GM12878 (cell line): ENCODE measurements around the gene HIRA. TPM values are rescaled to one million over a fixed set of nuclear protein-coding genes. Genes with fewer than 3 reads are reported as not detected.

Experiments
- ATAC-seq: fragments of 200-7000 bp; cut with Tn5 transposase; 3 replicates; pipeline ENCODE4 v1.9.1; 2020; ENCODE audit warnings: mild to moderate bottlenecking, moderate library complexity
- BruUV-seq: library from RNA; stranded (reverse); fragments of 400-500 nt; replicated peaks from 2 replicates; lab custom pipeline; 2021; lab: Mats Ljungman, UMichigan
- CTCF ChIA-PET: fragments of 300-600 bp; sonication (Branson Sonifier 250); formaldehyde crosslinking; extraction: SDS; loops from one replicate; lab custom pipeline; 2021; ENCODE audit warnings: inconsistent platforms; lab: Yijun Ruan, JAX
- POLR2A ChIA-PET: fragments of 350-600 bp; formaldehyde crosslinking; extraction: SDS; loops from one replicate; lab custom pipeline; 2021; ENCODE audit warnings: inconsistent platforms; lab: Charles Lee
- RAD21 ChIA-PET: fragments of 300-600 bp; sonication (Branson Sonifier 250); formaldehyde crosslinking; loops from one replicate; lab custom pipeline; 2023; ENCODE audit warnings: antibody characterized with exemption; ENCODE audit not compliant: unreplicated experiment; lab: Charles Lee
- SMC1A ChIA-PET: fragments of 300-600 bp; sonication (Branson Sonifier 250); formaldehyde crosslinking; loops from one replicate; lab custom pipeline; 2023; ENCODE audit not compliant: unreplicated experiment, uncharacterized antibody; lab: Charles Lee
- DNase-seq: peaks from one replicate; pipeline ENCODE4 v3.0.0-alpha.2; 2011; ENCODE audit warnings: low read depth, low spot score
- FAIRE-seq: peaks from 3 replicates; lab custom pipeline; 2011; peaks lifted over from hg19 to GRCh38; lab: Jason Lieb, UNC
- H2AFZ ChIP-seq: 2 replicates; pipeline ENCODE4 v1.6.0; 2011; ENCODE audit warnings: low read depth, low read length, control low read depth; ENCODE audit not compliant: control insufficient read depth
- H3K27ac ChIP-seq: 2 replicates; pipeline ENCODE4 v1.5.1; 2011; ENCODE audit warnings: control low read depth; ENCODE audit not compliant: control insufficient read depth, insufficient read depth
- H3K27me3 ChIP-seq, 2 experiments: replicated peaks in 1 of 2; 2 replicates each; pipeline versions ENCODE4 v1.6.0 to v1.6.1; 2011; ENCODE audit warnings: low read length in 1 of 2; ENCODE audit not compliant: control insufficient read depth in 2 of 2, insufficient read depth in 2 of 2
- H3K36me3 ChIP-seq, 2 experiments: 2 replicates each; pipeline ENCODE4 v1.5.1; 2011; ENCODE audit warnings: low read length in 1 of 2; ENCODE audit not compliant: control insufficient read depth in 2 of 2, insufficient read depth in 2 of 2
- H3K4me1 ChIP-seq: 2 replicates; pipeline ENCODE4 v1.6.1; 2011; ENCODE audit warnings: mild to moderate bottlenecking, low read length, moderate library complexity, mixed read lengths; ENCODE audit not compliant: control insufficient read depth, insufficient read depth
- H3K4me2 ChIP-seq: 2 replicates; pipeline ENCODE4 v1.6.0; 2011; ENCODE audit warnings: control low read depth; ENCODE audit not compliant: control insufficient read depth, insufficient read depth
- H3K4me3 ChIP-seq: fragments of 200-600 bp; sonication (generic); 2 replicates; pipeline ENCODE4 v1.5.1; 2016
- H3K79me2 ChIP-seq: 2 replicates; pipeline ENCODE4 v1.6.0; 2011; ENCODE audit warnings: low read length; ENCODE audit not compliant: control insufficient read depth, insufficient read depth
- H3K9ac ChIP-seq: 2 replicates; pipeline ENCODE4 v1.8.0; 2011; ENCODE audit warnings: low read length, control low read depth, mixed read lengths; ENCODE audit not compliant: control insufficient read depth, insufficient read depth
- H3K9me3 ChIP-seq: replicated peaks from 3 replicates; pipeline ENCODE4 v1.5.1; 2011; ENCODE audit warnings: mild to moderate bottlenecking, low read length; ENCODE audit not compliant: control insufficient read depth, insufficient read depth
- H4K20me1 ChIP-seq: 2 replicates; pipeline ENCODE4 v1.6.0; 2011; ENCODE audit not compliant: control insufficient read depth, insufficient read depth
- CBX3 ChIP-seq: fragments of 200-600 bp; sonication (generic); IDR thresholded peaks from 2 replicates; pipeline ENCODE4 v1.6.1; 2016; ENCODE audit warnings: low read depth, borderline replicate concordance
- ESRRA ChIP-seq: IDR thresholded peaks from 2 replicates; pipeline ENCODE4 v1.6.1; 2012; ENCODE audit warnings: mild to moderate bottlenecking, low read length, improper control_type of control experiment
- HCFC1 ChIP-seq: fragments of 150-350 bp; IDR thresholded peaks from 2 replicates; pipeline ENCODE4 v1.6.1; 2014; ENCODE audit warnings: low read length
- IKZF1 ChIP-seq: fragments of 450-650 bp; conservative IDR thresholded peaks from 2 replicates; pipeline ENCODE4 v1.6.1; 2017; ENCODE audit warnings: antibody characterized with exemption, mild to moderate bottlenecking
- IRF4 ChIP-seq: IDR thresholded peaks from 2 replicates; pipeline ENCODE4 v1.6.1; 2011; ENCODE audit warnings: low read depth, low read length
- MXI1 ChIP-seq: fragments of 150-350 bp; IDR thresholded peaks from 2 replicates; pipeline ENCODE4 v1.6.1; 2011; ENCODE audit warnings: low read depth, mild to moderate bottlenecking, inconsistent platforms, low read length, improper control_type of control experiment
- PAX5 ChIP-seq: IDR thresholded peaks from 2 replicates; pipeline ENCODE4 v1.6.1; 2011; ENCODE audit warnings: low read depth, low read length, borderline replicate concordance
- POLR2AphosphoS2 ChIP-seq: IDR thresholded peaks from 2 replicates; pipeline ENCODE4 v1.6.1; 2011; ENCODE audit warnings: low read depth, mild to moderate bottlenecking, low read length, improper control_type of control experiment, moderate library complexity
- RAD51 ChIP-seq: fragments of 450-650 bp; IDR thresholded peaks from 2 replicates; pipeline ENCODE4 v1.6.1; 2016; ENCODE audit warnings: moderate library complexity, mild to moderate bottlenecking, inconsistent platforms
- RUNX3 ChIP-seq: IDR thresholded peaks from 2 replicates; pipeline ENCODE4 v1.6.1; 2012; ENCODE audit warnings: low read length, inconsistent platforms
- STAT3 ChIP-seq: IDR thresholded peaks from 2 replicates; pipeline ENCODE4 v1.6.1; 2011; ENCODE audit warnings: low read depth, low read length, improper control_type of control experiment
- SUZ12 ChIP-seq: fragments of 200-600 bp; sonication (generic); IDR thresholded peaks from one replicate; pipeline ENCODE4 v1.6.1; 2018; ENCODE audit warnings: antibody characterized with exemption, mild to moderate bottlenecking; ENCODE audit not compliant: unreplicated experiment
- TCF7 ChIP-seq: IDR thresholded peaks from 2 replicates; pipeline ENCODE4 v1.6.1; 2014; ENCODE audit warnings: antibody characterized with exemption, borderline replicate concordance
- WRNIP1 ChIP-seq: IDR thresholded peaks from 2 replicates; pipeline ENCODE4 v1.6.1; 2011; ENCODE audit warnings: low read depth, low read length, improper control_type of control experiment, borderline replicate concordance
- ZNF207 ChIP-seq: fragments of 450-650 bp; IDR thresholded peaks from 2 replicates; pipeline ENCODE4 v1.6.1; 2014; ENCODE audit warnings: antibody characterized with exemption, mild to moderate bottlenecking, borderline replicate concordance
- ZNF622 ChIP-seq: fragments of 450-650 bp; IDR thresholded peaks from 2 replicates; pipeline ENCODE4 v1.6.1; 2017; ENCODE audit warnings: mild to moderate bottlenecking, inconsistent platforms
- WGBS: methylation state at CpG from one replicate; pipeline ENCODE4 v1.1.6; 2016; ENCODE audit warnings: low lambda C conversion rate; ENCODE audit not compliant: insufficient replicate concordance, insufficient coverage; ENCODE audit errors: missing lambda C conversion rate; 5-methylcytosine and 5-hydroxymethylcytosine counted together
- in situ Hi-C: fragments of 300-500 bp; cut with MboI; formaldehyde crosslinking; loops from 9 replicates; pipeline ENCODE4 v1.14.3; 2018; ENCODE audit warnings: mixed read lengths
- intact Hi-C: fragments of 100-400 bp; cut with micrococcal nuclease; formaldehyde crosslinking; loops from one replicate; pipeline ENCODE4 v1.14.2; 2022; ENCODE audit not compliant: unreplicated experiment
- polyA plus RNA-seq, 11 experiments: library from polyadenylated mRNA; depleted of rRNA in 4 of 11; unstranded in 6 of 11; stranded (reverse) in 5 of 11; fragments of >200 nt; fragmentation: Nextera tagmentation in 4 of 11; fragmentation: Illumina TruSeq in 1 of 11; extraction: Ambion mirVana in 4 of 11; extraction: Trizol in 1 of 11; gene quantifications; 1 replicate in 1 of 11; 2 replicates in 10 of 11; pipeline versions ENCODE4 v1.2.1 to v1.2.3, GENCODE V29; 2011 to 2016; ENCODE audit warnings: inconsistent platforms in 2 of 11, missing spikeins in 2 of 11, low read depth in 1 of 11
- total RNA-seq, 4 experiments: library from RNA; depleted of rRNA in 3 of 4; stranded (reverse); fragments of >200 nt in 3 of 4; fragmentation: Illumina TruSeq in 1 of 4; extraction: Trizol in 1 of 4; gene quantifications; 2 replicates each; pipeline versions ENCODE4 v1.2.1 to v1.2.3, GENCODE V29; 2013 to 2021
- TF ChIP-seq, protein P1 (sequence below): fragments of 450-650 bp; IDR thresholded peaks from 2 replicates; pipeline ENCODE4 v1.6.1; 2016; ENCODE audit warnings: mild to moderate bottlenecking
- TF ChIP-seq, protein P2 (sequence below): fragments of 450-650 bp; IDR thresholded peaks from 2 replicates; pipeline ENCODE4 v1.6.1; 2017; ENCODE audit warnings: antibody characterized with exemption, mild to moderate bottlenecking, moderate library complexity
- TF ChIP-seq, protein P3 (sequence below): fragments of 150-350 bp; IDR thresholded peaks from 2 replicates; pipeline ENCODE4 v1.6.1; 2014; ENCODE audit warnings: mild to moderate bottlenecking, low read depth, low read length

Gene HIRA
- total and polyA plus RNA-seq, 10 of the 15 experiments (the other 5 are each of a cell fraction or from before 2014, with no cell fraction given), result 0.34 to 32.7 (median 14.5) TPM

DNA sequence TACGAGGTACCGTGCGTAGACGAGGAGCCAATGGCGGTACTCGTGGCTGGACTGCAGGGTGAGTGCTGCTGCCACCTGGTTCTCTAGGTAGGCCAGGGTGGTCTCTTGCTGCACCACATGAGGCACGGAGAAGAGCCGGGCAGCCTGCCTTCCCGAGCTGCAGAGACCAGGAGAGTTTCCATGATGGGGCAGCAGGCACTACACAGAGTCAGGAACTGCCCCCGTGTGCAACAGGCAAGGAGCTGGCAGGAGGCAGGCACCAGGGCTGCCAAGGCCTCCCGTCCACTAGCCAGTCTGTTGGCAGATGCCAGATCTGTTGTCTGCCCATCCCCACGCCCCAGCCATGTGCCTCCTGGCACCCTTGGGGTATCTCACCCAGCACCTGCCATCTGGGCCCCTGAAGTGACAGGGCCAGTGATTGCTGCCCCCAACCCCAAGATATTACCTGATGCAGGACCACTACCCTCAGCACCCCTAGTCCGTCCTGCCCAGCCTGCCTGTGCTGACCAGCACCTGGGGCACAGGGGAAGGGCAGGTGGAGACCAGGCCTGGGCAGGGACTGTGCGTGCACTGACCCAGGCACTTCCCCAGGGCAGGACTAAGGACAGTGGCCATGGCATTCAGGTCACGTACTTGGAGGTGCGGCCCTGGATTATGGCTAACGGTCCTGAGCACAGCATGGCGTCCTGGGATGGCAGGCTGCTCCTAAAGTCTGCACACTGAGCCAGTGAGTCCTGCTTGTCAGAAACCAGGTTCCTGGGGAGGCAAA lies 78.0 kb downstream of the HIRA start:
- Histone ChIP-seq H3K79me2 (no peaks in the 10 kb centered on the region), H3K4me3 (no peak overlapping the region), H2AFZ (no peak overlapping the region), H3K27ac (no peak overlapping the region), H3K9me3 (no peaks in the 10 kb centered on the region), H4K20me1 (no peaks in the 10 kb centered on the region; the same call in 1 of the 2 replicates), H3K4me1 (no peaks in the 10 kb centered on the region), H3K9ac (no peak overlapping the region), H3K27me3 (no peaks in the 10 kb centered on the region), H3K4me2 (no peak overlapping the region), H3K36me3 (peaks cover 37 to 44% of the 10 kb centered on the region in 2 experiments)
- SMC1A ChIA-PET, result interaction anchor here (1.5 kb wide), 1 partner anchor 9 kb away, joined by 7 read pairs; no protein-coding TSS in a partner anchor
- BruUV-seq, result no TSS peak
- intact Hi-C loops (no loop called here), in situ Hi-C loops (no loop called here)
- DNase-seq (no peak), ATAC-seq (no peak), FAIRE-seq (no peak)
- RAD21 ChIA-PET, result no interaction called here
- POLR2A ChIA-PET, result no interaction called here
- CTCF ChIA-PET, result interaction anchor here (1.4 kb wide), 1 partner anchor 9 kb away, joined by 3 read pairs; no protein-coding TSS in a partner anchor
- no peak for TF ChIP-seq STAT3
- TF ChIP-seq, protein P1, sequence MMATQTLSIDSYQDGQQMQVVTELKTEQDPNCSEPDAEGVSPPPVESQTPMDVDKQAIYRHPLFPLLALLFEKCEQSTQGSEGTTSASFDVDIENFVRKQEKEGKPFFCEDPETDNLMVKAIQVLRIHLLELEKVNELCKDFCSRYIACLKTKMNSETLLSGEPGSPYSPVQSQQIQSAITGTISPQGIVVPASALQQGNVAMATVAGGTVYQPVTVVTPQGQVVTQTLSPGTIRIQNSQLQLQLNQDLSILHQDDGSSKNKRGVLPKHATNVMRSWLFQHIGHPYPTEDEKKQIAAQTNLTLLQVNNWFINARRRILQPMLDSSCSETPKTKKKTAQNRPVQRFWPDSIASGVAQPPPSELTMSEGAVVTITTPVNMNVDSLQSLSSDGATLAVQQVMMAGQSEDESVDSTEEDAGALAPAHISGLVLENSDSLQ, result no peak
- TF ChIP-seq POLR2AphosphoS2, result no peak
- TF ChIP-seq SUZ12, result no peak
- TF ChIP-seq, protein P2, sequence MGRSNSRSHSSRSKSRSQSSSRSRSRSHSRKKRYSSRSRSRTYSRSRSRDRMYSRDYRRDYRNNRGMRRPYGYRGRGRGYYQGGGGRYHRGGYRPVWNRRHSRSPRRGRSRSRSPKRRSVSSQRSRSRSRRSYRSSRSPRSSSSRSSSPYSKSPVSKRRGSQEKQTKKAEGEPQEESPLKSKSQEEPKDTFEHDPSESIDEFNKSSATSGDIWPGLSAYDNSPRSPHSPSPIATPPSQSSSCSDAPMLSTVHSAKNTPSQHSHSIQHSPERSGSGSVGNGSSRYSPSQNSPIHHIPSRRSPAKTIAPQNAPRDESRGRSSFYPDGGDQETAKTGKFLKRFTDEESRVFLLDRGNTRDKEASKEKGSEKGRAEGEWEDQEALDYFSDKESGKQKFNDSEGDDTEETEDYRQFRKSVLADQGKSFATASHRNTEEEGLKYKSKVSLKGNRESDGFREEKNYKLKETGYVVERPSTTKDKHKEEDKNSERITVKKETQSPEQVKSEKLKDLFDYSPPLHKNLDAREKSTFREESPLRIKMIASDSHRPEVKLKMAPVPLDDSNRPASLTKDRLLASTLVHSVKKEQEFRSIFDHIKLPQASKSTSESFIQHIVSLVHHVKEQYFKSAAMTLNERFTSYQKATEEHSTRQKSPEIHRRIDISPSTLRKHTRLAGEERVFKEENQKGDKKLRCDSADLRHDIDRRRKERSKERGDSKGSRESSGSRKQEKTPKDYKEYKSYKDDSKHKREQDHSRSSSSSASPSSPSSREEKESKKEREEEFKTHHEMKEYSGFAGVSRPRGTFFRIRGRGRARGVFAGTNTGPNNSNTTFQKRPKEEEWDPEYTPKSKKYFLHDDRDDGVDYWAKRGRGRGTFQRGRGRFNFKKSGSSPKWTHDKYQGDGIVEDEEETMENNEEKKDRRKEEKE, result no peak
- no peak for TF ChIP-seq TCF7
- TF ChIP-seq ZNF207, result no peak
- no peak for TF ChIP-seq IRF4
- TF ChIP-seq ESRRA, result no peak
- TF ChIP-seq WRNIP1, result no peak
- no peak for TF ChIP-seq CBX3
- TF ChIP-seq PAX5, result no peak
- TF ChIP-seq MXI1, result no peak
- no peak for TF ChIP-seq ZNF622
- no peak for TF ChIP-seq RAD51
- no peak for TF ChIP-seq RUNX3
- TF ChIP-seq, protein P3, sequence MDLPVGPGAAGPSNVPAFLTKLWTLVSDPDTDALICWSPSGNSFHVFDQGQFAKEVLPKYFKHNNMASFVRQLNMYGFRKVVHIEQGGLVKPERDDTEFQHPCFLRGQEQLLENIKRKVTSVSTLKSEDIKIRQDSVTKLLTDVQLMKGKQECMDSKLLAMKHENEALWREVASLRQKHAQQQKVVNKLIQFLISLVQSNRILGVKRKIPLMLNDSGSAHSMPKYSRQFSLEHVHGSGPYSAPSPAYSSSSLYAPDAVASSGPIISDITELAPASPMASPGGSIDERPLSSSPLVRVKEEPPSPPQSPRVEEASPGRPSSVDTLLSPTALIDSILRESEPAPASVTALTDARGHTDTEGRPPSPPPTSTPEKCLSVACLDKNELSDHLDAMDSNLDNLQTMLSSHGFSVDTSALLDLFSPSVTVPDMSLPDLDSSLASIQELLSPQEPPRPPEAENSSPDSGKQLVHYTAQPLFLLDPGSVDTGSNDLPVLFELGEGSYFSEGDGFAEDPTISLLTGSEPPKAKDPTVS, result no peak
- no peak for TF ChIP-seq HCFC1
- TF ChIP-seq IKZF1, result no peak
- 98% methylated on average over 18 of the region's 18 CpGs for WGBS
